Measurements from ENCODE around the gene TMEM145.

- TF ChIP-seq CTCF (IDR thresholded peaks at IDR 0.05) (no peak), POLR2A (IDR thresholded peaks at IDR 0.05) (no peak)
Measured at GRCh38 chr19:42323852-42324654, 10.9 kb downstream of the TMEM145 start.
